HG02642 (cell line): ENCODE results near the gene VLDLR.

Experiments
- ATAC-seq: cut with Tn5 transposase; IDR thresholded peaks from one replicate; pipeline ENCODE4 v1.9.1; 2021; ENCODE audit warnings: mild to moderate bottlenecking; ENCODE audit not compliant: unreplicated experiment, poor library complexity

The VLDLR gene

GRCh38 chr9:2620919-2621721, 467 bp upstream of the VLDLR start:
- ATAC-seq, result peak; percentile 38

DNA sequence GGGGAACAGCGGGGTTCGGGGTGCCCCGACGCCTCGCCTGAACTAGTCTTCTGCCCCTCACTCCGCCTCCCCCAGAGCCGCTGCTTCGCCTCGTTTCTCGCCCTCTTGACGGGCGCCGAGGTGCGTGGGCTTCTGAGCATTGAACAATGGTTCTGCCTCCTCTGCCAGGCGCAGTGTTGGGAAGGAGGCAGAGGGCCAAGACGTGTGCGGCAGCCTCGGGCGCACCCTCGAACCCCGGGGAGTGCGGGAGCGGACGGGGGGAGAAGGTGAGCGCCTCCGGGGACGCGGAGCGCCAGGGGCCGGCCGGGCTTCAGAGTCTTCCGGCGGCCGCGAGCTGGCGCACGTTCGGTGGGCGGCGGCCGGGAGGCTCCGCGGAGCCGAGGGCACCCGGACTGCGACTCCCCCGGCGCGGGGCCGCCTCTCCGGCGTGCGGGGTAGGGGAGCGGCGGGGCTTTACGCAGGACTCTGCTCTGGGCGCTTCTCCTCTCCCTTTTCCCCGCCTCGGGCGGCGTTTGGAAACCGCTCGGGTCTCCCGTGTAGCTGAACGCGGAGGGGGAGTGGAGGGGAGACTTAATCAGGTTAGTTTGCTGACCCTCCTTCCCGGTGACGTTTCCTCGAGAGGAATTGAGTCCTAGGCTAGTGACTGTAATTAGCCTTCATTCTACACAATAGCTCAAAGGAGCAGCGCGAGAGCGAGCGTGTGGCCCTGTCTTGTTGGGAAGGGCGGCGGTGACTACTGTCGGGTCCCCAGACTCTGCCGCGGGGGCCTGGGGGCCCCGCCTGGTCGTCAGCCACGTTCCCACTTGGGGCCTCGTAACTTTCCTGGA, 1.1 kb downstream of the VLDLR start:
- peak; percentile 43 for ATAC-seq

- no peak for ATAC-seq
These were observed 1.9 kb downstream of the VLDLR start for GRCh38 chr9:2623288-2624050.

- no peak for ATAC-seq
These were observed 2.6 kb downstream of the VLDLR start for GRCh38 chr9:2624051-2624682.

- no peak for ATAC-seq
These were observed 3.8 kb downstream of the VLDLR start for GRCh38 chr9:2625427-2625826.

- no peak for ATAC-seq
These were observed 7.3 kb downstream of the VLDLR start for GRCh38 chr9:2628919-2629318.

- ATAC-seq, result no peak
These were observed 8.6 kb downstream of the VLDLR start for GRCh38 chr9:2630158-2630557.

- ATAC-seq, result no peak
These were observed 9.7 kb downstream of the VLDLR start for GRCh38 chr9:2631263-2631662.

DNA sequence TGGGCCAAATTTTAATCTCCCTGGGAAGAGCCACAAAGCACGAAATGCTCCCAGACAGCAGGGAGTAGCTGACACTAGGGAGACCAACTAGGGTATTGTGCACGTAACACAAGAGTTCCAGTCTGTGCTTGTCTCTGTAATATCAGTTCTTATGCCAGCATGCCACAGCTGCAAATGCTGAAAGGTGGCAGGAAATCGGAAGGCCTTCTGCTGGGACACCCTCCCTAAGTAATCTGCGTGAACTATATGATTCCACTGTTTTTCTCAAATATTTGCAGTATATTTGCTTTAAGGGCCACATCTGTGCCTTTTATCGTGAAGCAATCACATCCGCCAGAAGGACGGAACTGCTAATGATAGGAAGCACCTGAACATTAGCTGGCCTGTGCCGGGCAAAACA, 12.6 kb downstream of the VLDLR start:
- no peak for ATAC-seq

DNA sequence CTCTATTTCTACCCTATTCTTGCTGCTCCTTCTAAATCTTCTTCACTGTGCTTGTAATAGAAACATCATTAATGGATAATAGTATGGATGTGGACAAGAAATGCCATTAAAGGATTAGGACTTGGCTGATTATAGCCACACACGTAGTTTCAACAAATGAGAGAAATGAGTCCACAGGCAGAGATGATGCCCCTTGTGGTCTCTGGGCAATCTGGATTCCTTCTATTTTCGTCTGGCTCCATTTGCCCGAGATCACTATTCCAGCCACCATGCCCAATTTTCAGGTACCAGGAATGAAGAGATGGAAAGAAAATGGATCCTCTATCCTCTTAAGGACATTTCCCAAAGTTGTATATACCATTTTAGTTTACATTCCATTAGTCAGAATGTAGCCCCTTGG, 13.2 kb downstream of the VLDLR start:
- ATAC-seq, result no peak

- no peak for ATAC-seq
These were observed 14.3 kb downstream of the VLDLR start for GRCh38 chr9:2635922-2636321.

DNA sequence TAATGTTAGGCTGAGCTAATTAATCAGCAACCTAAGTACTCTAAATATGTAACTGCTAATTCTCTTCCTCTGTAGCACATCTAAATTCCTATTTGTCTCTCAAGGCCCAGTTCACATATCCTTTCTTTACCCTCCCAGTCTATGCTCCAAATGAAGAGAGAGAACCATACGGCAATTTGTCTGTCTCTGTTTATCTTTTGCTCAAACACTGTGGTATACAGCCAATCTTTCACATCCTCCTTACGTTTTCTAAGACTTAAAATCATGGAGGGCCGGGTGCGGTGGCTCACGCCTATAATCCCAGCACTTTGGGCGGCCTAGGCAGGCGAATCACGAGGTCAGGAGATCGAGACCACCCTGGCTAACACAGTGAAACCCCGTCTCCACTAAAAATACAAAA, 15.8 kb downstream of the VLDLR start:
- no peak for ATAC-seq

- peak; percentile 86 for ATAC-seq
These were observed 17.5 kb downstream of the VLDLR start for GRCh38 chr9:2638871-2639673.

DNA sequence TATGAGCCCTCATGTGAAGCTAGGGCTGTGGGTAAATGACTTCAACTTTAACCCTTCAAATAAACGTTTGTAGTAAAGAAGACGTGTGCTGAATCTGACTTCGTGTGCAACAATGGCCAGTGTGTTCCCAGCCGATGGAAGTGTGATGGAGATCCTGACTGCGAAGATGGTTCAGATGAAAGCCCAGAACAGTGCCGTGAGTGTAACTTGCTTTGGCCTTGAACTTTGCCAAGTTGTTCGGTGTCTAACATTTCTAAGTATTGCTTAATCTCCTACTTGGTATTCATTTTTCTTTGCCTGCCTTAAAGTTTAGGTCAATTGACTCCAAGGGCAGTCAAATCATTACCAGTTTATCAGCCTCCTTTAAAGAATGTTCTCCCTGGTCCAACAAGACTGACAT, 18.2 kb downstream of the VLDLR start:
- ATAC-seq, result no peak

GRCh38 chr9:2640570-2640969, 19.0 kb downstream of the VLDLR start:
- ATAC-seq, result no peak

DNA sequence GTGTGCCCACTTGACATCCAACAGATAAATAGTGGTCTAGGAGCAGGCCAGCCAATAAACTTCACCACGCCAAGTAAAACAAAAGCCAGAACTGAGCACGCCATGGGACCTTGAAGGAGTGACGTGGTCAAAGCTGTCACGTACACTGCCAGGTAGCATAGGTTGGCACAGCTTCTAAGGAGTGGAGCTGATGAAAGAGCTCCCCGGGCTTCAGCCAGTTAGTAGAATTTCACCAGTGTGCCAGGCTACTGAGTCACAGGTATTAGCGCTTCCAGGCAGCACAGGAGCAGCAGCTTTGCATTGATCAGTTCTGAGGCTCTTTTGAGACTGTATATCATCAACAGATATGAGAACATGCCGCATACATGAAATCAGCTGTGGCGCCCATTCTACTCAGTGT, 19.4 kb downstream of the VLDLR start:
- ATAC-seq, result no peak

GRCh38 chr9:2642068-2642467, 20.5 kb downstream of the VLDLR start:
- no peak for ATAC-seq

DNA sequence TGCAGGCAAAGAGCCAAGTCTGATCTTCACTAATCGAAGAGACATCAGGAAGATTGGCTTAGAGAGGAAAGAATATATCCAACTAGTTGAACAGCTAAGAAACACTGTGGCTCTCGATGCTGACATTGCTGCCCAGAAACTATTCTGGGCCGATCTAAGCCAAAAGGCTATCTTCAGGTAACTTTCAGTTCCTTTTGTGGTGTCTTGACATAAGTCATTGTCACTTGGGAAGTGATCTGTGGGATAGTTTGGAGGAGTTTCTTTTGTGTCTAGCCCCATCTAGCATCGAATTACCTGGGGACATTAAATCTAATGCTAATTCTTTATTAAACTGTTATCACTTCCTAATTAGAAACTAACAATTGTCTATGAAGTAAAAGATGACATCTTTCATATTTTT, 24.0 kb downstream of the VLDLR start:
- ATAC-seq, result peak; percentile 75

DNA sequence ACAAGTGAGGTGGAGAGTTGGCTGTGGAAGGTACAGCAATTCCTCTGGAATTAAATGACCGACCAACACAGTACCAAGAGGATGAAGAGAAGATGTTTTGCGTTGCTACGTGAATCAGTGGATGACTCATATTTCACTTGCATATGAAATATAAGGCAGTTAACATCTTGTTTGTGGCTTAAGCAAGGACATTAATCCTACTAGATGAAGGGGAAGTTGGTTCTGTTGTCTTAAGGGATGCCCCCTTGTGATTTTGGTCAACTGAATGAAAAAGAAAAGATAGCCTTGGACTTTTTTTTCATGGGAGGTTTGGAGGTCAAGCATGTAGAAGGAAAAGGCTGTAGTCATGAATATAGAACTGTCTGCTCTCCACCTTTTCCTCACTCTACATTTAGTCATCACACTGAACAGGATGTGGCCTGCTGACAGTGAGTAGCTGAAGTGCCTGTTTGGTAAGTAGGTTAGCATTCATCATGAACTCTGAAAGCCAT, 33.9 kb downstream of the VLDLR start:
- no peak for ATAC-seq
